Fibroblast of villous mesenchyme (primary cell): ENCODE results near the gene CACNG5. TPM values are rescaled to one million over a fixed set of nuclear protein-coding genes. Genes with fewer than 3 reads are reported as not detected.

Source experiments
- DNase-seq: peaks from one replicate; pipeline ENCODE4 v3.0.0-alpha.2; 2010; ENCODE audit warnings: low read depth
- H3K4me3 ChIP-seq: 2 replicates; pipeline ENCODE4 v1.5.1; 2011; ENCODE audit warnings: low read depth, mild to moderate bottlenecking, low read length
- total RNA-seq: library from RNA; depleted of rRNA; stranded (reverse); fragments of >200 nt; gene quantifications from 2 replicates; pipeline ENCODE4 v1.2.3, GENCODE V29; 2012
- TF ChIP-seq, protein P1 (sequence below): IDR thresholded peaks from 2 replicates; pipeline ENCODE4 v1.5.1; 2012; ENCODE audit warnings: low read depth, mild to moderate bottlenecking, low read length; ENCODE audit not compliant: insufficient read depth

CACNG5 gene
- total RNA-seq = not detected in 2 replicates

DNA sequence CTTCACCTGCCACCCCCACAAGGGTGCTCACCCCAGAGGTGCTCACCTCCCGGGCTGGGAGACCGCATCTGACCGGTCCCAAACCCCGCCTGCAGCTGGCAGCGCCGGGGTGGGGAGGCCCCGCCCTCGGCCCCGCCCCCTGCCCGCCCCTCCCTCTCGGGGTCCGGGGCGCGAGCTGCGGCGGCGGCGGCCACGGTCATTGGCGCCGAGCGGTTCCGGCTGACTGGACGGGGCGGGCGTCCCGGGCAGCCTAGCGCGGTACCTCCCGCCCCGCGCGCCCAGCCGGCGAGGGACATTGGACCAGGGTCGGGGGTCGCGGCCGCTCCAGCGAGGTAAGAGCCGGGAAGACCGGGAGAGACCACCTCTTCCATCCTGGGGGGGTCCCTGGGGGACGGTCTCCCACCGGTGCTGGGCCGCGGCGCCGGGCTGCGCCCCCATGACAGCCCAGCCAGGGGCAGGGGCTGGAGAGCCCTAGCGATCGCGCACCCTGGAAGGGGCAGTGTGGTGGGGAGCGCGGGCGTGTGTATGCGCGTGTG lies at the start of gene CACNG5:
Gene CACNG5, plus strand, starts transcription at position 199 of the 536 bp plus-strand sequence. CDS start 42,216 bp downstream, outside the sequence.
- no peak for DNase-seq
- no peak within 1 kb of the TSS for H3K4me3 ChIP-seq
- TF ChIP-seq, protein P1, sequence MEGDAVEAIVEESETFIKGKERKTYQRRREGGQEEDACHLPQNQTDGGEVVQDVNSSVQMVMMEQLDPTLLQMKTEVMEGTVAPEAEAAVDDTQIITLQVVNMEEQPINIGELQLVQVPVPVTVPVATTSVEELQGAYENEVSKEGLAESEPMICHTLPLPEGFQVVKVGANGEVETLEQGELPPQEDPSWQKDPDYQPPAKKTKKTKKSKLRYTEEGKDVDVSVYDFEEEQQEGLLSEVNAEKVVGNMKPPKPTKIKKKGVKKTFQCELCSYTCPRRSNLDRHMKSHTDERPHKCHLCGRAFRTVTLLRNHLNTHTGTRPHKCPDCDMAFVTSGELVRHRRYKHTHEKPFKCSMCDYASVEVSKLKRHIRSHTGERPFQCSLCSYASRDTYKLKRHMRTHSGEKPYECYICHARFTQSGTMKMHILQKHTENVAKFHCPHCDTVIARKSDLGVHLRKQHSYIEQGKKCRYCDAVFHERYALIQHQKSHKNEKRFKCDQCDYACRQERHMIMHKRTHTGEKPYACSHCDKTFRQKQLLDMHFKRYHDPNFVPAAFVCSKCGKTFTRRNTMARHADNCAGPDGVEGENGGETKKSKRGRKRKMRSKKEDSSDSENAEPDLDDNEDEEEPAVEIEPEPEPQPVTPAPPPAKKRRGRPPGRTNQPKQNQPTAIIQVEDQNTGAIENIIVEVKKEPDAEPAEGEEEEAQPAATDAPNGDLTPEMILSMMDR = no peak

GRCh38 chr17:66786107-66786506 lies 48.8 kb upstream of the CACNG5 start:
- H3K4me3 ChIP-seq = no peak overlapping the region
- no peak for DNase-seq
- TF ChIP-seq, protein P1 = no peak

GRCh38 chr17:66787914-66788313 lies 47.0 kb upstream of the CACNG5 start:
- DNase-seq = no peak
- no peak overlapping the region for H3K4me3 ChIP-seq
- TF ChIP-seq, protein P1 = no peak

- TF ChIP-seq, protein P1 = no peak
- H3K4me3 ChIP-seq = no peak overlapping the region
- DNase-seq = no peak
Observed at GRCh38 chr17:66789093-66789492, 45.8 kb upstream of the CACNG5 start.

DNA sequence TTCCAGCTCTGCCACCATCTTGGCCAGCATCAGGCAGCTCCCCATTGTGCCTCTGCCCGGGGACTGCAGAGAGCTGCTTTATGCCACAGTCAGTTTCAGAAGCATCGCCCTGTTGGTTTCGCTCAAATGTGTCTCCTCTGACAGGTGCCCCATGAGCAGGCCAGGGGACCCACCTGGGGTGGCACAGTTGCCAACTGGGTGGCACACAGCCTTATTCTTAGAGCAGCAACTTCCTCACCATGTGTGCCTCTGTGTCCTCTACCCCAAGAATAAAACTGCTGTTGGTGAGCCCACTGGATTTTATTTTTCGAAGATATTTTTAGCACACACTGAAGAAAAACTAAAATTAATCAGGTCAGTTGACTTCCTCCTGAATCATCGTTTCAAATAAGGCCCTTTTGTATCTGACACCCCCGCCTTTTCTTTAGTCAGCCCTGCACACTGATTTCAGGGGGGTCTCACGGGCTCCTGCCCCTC lies 44.9 kb upstream of the CACNG5 start:
- peak; percentile 3 for DNase-seq
- H3K4me3 ChIP-seq = no peak overlapping the region
- TF ChIP-seq, protein P1 = no peak

DNA sequence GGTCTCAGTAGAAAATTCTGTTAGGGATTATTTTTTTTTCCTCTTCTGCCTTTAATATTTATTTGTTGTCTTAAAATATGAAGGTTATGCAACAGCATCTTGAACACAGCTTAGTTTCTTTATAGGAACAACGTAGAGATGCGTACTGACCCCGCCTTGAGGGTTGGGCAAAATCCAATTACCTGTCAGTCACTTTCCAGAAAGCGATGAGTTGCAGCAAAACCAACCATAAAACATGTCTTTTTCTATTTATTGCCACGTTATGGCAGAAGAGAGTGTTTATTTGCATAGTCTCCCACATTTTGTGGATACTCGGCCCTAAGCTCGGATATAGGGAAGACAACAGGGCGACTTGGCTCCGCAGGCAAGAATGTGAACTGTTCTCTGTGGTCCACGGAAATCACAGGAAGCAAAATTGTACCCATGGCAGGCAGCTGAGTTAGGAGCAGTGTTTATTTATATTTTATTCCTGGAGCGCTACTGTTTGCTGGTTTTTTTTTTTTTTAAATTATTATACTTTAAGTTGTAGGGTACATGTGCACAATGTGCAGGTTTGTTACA lies 44.3 kb upstream of the CACNG5 start:
- H3K4me3 ChIP-seq = no peak overlapping the region
- DNase-seq = peak; percentile 42
- TF ChIP-seq, protein P1 = no peak

DNA sequence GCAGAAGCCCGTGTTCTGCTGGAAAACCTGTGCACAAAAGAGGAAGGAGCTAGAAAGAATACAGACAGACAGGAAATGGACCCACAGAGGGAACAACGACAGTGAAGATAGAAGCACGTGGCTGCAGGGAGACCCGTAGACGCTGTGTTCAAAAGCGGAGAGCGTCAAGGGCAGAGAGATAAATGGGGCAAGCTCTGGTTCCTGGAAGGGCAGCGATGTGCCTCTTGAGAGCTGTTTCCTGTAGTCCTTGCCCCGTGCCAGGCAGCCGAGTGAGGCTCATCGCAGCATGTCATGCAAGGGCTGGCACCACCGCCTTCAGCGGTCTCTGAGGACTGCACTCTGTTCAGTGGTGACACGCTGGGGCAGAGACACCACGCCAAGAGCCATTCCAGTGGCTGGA lies 43.6 kb upstream of the CACNG5 start:
- TF ChIP-seq, protein P1 = no peak
- H3K4me3 ChIP-seq = no peak overlapping the region
- no peak for DNase-seq
